WERI-Rb-1 (cell line): ENCODE data around the gene HOXD8.

ENCODE experiments used
- DNase-seq: peaks from one replicate; pipeline ENCODE4 v3.0.0-alpha.2; 2020
- H3K27ac ChIP-seq: fragments of 250-450 bp; sonication (Bioruptor Pico); 2 replicates; pipeline ENCODE4 v1.5.1; 2020; ENCODE audit warnings: mild to moderate bottlenecking, moderate library complexity
- H3K27me3 ChIP-seq: fragments of 250-450 bp; sonication (Bioruptor Pico); 2 replicates; pipeline ENCODE4 v1.5.1; 2021; ENCODE audit warnings: mild to moderate bottlenecking, low read depth, moderate library complexity; ENCODE audit not compliant: insufficient read depth, severe bottlenecking
- H3K36me3 ChIP-seq: fragments of 250-450 bp; sonication (Bioruptor Pico); 2 replicates; pipeline ENCODE4 v1.5.1; 2020; ENCODE audit warnings: mild to moderate bottlenecking, moderate library complexity
- H3K4me3 ChIP-seq: 2 replicates; pipeline ENCODE4 v1.5.1; 2011; ENCODE audit warnings: low read depth, mild to moderate bottlenecking, control low read depth, low read length
- H3K9me3 ChIP-seq: fragments of 250-450 bp; sonication (Bioruptor Pico); 2 replicates; pipeline ENCODE4 v1.5.1; 2021; ENCODE audit warnings: mild to moderate bottlenecking, moderate library complexity; ENCODE audit not compliant: severe bottlenecking
- TF ChIP-seq, protein P1 (sequence below): IDR thresholded peaks from 2 replicates; pipeline ENCODE4 v1.5.1; 2011; ENCODE audit warnings: low read depth, mild to moderate bottlenecking, control low read depth, inconsistent platforms, low read length

The HOXD8 gene

DNA sequence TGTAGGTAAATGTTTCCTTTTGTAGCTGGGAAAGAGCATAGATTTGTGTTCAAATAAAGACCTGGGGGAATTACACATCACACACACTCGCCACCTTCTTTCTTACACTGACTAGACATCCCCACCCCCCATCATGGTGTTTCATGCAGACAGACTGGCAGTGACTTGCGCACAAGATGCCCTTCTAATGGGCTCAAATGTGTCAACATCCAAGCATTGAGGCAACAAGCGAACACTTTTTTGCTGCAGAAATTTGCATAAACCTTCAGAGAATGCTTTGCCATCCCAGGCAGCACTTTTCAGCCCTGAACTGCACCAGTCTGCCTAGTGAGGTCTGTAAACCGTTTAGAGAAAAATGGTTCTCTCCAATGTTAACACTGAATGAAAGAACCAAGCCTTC, 4.5 kb downstream of the HOXD8 start:
- DNase-seq, result no peak
- peaks cover 94% of the 10 kb centered on the region for H3K27me3 ChIP-seq

GRCh38 chr2:176135035-176135440, 5.5 kb downstream of the HOXD8 start:
- no peak overlapping the region for H3K4me3 ChIP-seq
- H3K9me3 ChIP-seq, result peaks cover 6% of the 10 kb centered on the region
- no peak overlapping the region for H3K27ac ChIP-seq
- H3K36me3 ChIP-seq, result no peaks in the 10 kb centered on the region
- DNase-seq, result no peak
- TF ChIP-seq, protein P1, sequence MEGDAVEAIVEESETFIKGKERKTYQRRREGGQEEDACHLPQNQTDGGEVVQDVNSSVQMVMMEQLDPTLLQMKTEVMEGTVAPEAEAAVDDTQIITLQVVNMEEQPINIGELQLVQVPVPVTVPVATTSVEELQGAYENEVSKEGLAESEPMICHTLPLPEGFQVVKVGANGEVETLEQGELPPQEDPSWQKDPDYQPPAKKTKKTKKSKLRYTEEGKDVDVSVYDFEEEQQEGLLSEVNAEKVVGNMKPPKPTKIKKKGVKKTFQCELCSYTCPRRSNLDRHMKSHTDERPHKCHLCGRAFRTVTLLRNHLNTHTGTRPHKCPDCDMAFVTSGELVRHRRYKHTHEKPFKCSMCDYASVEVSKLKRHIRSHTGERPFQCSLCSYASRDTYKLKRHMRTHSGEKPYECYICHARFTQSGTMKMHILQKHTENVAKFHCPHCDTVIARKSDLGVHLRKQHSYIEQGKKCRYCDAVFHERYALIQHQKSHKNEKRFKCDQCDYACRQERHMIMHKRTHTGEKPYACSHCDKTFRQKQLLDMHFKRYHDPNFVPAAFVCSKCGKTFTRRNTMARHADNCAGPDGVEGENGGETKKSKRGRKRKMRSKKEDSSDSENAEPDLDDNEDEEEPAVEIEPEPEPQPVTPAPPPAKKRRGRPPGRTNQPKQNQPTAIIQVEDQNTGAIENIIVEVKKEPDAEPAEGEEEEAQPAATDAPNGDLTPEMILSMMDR, result no peak
- H3K27me3 ChIP-seq, result peaks cover 97% of the 10 kb centered on the region

More for the DNA sequence above, 4.5 kb downstream of the HOXD8 start:
- Histone ChIP-seq H3K36me3 (no peaks in the 10 kb centered on the region), H3K9me3 (peaks cover 9% of the 10 kb centered on the region), H3K4me3 (no peak overlapping the region), H3K27ac (no peak overlapping the region)
- TF ChIP-seq, protein P1, result no peak

DNA sequence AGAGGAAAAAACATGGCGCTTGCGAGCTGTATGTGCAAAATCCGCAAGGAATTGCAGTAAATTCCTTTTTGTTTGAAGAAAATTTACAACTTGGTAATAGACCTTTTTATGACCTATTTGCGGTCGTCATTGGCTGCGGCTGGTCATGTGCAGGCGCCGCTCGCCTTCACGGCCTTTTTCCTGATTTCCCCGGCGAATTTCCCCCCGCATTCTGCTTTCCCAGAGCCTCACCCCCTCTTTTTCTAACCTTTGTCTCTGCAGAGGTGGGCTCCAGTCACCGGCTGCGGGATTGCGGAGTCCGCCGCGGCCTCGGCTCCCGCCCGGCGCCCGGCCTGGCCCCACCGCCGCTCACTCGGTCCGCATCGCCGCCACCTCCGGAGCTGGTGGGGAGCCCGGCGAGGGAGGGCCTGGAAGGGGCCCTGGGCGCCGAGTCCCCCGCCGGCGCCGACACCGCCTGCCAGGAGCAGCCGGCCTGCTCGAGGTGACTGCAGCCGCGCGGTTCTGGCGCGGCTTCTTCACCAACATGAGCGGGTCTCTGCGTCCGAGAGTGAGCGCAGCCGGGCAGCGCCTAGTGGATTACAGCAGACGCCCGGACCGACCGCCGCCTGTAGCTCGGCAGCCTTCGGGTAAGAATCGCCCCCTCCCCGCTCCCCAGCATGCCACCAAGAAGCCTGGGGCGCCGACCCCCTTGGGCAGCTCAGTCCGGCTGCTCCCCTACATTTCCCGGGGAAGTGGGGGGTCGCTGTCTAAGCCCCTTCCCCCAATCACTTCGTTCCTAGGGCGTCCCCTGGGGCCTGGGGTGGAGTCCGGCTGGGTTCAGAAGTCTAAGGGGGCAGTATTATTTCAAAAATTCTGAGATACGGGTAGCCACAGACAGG, 7.1 kb downstream of the HOXD8 start:
- DNase-seq, result peak; percentile 36
- H3K27me3 ChIP-seq, result peaks cover 98% of the 10 kb centered on the region
- no peaks in the 10 kb centered on the region for H3K9me3 ChIP-seq
- no peaks in the 10 kb centered on the region for H3K36me3 ChIP-seq
- no peak overlapping the region for H3K27ac ChIP-seq
- TF ChIP-seq, protein P1, result no peak
- H3K4me3 ChIP-seq, result peak overlapping the region; percentile 26

GRCh38 chr2:176137252-176137580, 7.7 kb downstream of the HOXD8 start:
- Histone ChIP-seq H3K36me3 (no peaks in the 10 kb centered on the region), H3K27me3 (peaks cover 98% of the 10 kb centered on the region), H3K4me3 (no peak overlapping the region), H3K27ac (no peak overlapping the region), H3K9me3 (no peaks in the 10 kb centered on the region)
- DNase-seq, result no peak
- TF ChIP-seq, protein P1, result no peak

DNA sequence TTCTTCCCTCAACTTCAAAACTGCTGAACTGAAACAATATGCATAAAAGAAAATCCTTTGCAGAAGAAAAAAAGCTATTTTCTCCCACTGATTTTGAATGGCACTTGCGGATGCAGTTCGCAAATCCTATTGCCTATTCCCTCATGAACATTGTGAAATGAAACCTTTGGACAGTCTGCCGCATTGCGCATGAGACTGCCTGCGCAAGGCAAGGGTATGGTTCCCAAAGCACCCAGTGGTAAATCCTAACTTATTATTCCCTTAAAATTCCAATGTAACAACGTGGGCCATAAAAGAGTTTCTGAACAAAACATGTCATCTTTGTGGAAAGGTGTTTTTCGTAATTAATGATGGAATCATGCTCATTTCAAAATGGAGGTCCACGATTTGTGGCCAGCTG, 8.4 kb downstream of the HOXD8 start:
- TF ChIP-seq, protein P1, result no peak
- no peak overlapping the region for H3K27ac ChIP-seq
- H3K4me3 ChIP-seq, result no peak overlapping the region
- peaks cover 98% of the 10 kb centered on the region for H3K27me3 ChIP-seq
- no peaks in the 10 kb centered on the region for H3K36me3 ChIP-seq
- no peak for DNase-seq
- no peaks in the 10 kb centered on the region for H3K9me3 ChIP-seq

- no peaks in the 10 kb centered on the region for H3K9me3 ChIP-seq
- TF ChIP-seq, protein P1, result no peak
- H3K27me3 ChIP-seq, result peaks cover 98% of the 10 kb centered on the region
- no peak for DNase-seq
- H3K4me3 ChIP-seq, result no peak overlapping the region
- no peaks in the 10 kb centered on the region for H3K36me3 ChIP-seq
- H3K27ac ChIP-seq, result no peak overlapping the region
These were observed 9.0 kb downstream of the HOXD8 start for GRCh38 chr2:176138526-176138922.
